Medulla oblongata (tissue), 1 donor: ENCODE measurements around the gene DNAJC16.
"Not testable (repeated sequence)": the region's sequence is repeated elsewhere in the genome, so short reads cannot be mapped to it uniquely, and the experiment has no call there.

Experiments
- DNase-seq: peaks from one replicate; pipeline ENCODE4 v3.0.0-alpha.2; 2015; ENCODE audit errors: extremely low spot score

Gene DNAJC16

DNA sequence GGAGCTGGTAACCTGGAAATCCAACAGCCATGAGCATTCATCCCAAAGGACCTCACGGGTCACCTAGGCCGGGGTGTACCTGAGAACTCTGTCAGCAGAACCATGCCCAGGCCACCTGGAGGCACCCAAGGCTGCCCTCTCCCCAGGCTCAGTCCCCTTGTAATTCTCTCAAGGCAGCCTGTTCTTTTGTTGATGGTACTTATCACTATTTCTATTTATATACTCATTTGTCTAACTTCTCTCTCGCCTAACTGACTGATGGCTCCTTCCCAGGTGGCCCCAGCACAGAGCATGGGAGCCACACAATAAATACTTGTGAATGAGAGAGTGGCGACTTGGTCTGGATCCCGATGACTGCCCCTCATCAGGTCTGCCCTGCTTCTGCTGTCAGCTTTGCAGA lies 19.4 kb upstream of the DNAJC16 start:
- no peak for DNase-seq

DNA sequence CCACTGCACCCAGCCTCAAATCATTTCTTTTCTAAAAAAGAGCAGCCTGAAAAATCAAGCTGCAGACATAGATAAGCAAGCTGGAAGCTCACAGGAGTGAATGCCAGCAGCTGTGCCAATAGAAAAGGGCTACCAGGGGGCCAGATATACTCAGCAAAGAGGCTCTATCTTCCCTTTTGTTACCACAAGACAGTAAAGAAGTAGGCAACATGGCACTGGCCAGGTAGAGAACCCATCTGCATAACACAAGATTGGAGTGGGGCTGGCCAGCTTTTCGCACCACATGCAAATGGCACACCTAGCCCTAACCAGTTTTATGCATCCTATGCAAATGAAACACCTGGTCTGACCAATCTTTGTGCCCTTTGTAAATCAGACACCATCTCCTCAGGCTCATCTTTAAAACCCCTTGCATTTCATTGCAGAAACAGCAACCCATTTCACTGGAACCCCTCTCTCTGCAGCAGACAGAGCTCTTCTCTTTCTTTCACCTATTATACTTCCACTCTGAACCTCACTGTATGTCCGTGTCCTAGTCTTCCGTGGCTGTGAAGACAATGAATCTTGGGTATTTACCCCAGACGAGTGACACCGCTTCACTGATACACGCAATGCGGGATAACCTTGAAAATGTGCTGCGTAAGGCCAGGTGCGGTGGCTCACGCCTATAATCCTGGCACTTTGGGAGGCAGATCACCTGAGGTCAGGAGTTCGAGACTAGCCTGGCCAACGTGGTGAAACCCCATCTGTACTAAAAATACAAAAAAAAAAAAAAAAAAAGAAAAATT lies 17.8 kb upstream of the DNAJC16 start:
- DNase-seq = no peak

DNA sequence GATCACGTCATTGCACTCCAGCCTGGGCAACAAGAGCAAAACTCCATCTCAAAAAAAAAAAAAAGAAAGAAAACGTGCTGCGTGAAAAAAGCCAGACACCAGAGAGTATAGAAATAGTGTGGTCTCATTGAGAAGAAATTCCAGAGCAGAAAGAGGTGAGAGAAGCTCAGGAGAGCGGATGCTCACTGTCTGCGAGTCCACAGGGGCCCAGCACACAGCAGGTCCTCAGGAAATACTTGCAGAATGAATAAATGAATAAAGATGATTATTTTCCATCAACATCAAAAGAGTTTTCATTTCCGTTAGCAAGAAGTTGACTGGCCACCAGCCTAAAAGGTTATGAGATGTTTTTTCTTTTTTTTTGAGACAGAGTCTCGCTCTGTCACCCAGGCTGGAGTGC lies 17.1 kb upstream of the DNAJC16 start:
- DNase-seq = no peak

DNA sequence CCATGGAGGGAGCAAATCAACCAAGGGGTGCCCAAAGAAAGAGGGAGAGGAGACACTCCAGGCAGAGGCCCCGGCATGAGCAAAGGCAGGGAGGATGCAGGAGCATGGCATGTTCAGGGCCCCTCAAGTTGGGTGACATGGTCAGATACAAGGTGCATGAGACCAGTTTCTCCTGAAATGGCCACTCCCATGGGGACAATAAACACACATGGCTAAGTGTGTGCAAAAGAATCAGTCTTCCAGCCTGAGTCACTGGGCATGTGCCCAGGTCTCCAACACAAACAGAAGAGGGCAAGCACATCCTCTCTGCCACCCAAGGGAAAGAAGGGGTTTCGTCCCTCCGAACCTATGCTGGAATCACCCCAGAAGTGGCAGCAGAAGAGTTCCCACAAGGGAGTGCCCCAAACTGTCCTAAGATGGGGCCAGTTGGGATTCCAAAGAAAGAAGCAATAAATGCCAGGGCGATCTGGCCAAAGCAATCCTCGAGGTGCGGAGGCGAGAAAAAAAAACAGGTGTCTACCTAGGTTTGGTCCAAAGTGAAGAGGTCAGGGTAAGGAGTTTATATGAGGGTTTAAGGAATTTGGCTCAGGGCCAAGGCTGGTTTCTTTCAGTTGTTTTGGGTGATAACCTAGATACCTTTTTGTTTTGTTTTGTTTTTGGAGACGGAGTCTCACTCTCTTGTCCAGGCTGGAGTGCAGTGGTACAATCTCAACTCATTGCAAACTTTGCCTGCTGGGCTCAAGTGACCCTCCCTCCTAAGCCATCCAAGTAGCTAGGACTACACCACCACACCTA lies 15.8 kb upstream of the DNAJC16 start:
- no peak for DNase-seq

DNA sequence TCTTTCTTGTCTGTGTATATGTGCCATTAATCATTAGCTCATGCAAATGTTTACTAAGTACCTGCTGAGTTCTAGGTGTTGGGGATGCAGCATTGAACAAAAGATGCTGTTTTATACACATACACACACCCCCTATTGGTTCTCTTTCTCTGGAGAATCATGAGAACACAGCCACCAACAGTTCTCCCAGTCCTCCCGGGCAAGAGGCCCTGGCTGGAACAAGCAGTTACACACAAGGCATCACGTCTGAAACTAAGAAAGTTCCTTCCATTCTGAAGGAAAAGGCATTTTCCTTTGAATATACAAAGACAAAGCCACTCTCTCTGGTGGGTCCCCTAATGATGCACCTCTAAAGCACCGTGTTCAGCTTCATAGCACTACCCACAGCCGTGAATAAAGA lies 13.5 kb upstream of the DNAJC16 start:
- DNase-seq = peak; percentile 54

DNA sequence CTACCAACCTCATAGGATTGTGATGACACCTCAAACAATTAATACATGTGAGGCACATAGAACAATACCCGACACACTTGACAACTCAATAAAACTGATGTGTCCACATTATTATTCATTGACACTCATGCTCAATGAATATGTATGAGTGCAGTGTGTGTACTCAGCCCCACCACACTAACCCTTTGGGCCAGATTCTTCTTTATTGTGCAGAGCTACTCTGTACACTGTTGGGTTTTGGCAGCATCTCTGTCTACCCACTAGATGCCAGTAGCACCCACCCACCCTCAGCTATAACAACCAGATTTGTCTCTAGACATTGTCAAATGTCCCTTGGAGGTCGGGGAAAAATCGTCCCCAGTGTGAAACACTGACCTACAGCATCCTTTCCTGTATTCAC lies 12.7 kb upstream of the DNAJC16 start:
- no peak for DNase-seq

DNA sequence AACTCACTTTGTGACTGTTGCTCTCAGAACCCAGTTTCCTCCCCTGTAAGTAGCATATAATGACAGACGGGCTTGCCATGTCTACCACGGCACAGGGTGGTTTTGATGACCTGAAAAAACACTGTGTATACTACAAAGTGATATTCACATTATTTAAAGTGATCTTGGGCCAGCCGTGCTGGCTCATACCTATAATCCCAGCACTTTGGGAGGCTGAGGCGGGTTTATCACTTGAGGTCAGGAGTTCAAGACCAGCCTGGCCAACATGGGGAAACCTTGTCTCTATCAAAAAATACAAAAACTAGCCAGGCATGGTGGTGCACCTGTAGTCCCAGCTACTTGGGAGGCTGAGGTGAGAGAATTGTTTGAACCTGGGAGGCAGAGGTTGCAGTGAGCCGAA lies 12.1 kb upstream of the DNAJC16 start:
- not testable (repeated sequence) for DNase-seq

DNA sequence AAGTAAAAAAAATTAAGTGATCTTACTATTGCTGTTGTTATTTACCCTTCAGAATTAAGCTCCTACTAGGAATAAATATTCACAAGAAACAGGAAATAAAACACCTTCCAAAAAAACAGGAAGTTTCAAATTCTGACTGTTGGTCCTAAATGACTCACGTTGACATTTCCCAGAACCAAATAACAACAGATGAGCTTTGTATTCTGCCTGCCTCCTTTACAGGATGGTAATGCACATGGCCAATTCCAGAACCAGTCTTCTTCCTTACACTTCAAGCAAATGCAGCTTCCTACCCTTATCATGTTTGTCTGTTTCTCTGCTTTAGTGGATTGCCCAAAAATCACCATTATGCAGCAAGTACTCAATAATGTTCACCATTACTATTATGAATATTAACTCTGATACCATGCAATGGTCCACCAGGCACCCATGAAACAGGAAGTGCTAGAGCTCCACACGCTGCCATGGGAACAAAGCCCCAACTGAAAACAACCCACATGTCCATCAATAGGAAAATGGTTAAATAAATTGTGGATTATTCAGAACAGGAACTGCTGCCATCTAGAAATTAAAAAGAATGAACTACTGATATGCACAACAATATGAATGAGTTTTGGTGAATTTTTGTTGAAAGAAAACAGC lies 11.5 kb upstream of the DNAJC16 start:
- DNase-seq = no peak

DNA sequence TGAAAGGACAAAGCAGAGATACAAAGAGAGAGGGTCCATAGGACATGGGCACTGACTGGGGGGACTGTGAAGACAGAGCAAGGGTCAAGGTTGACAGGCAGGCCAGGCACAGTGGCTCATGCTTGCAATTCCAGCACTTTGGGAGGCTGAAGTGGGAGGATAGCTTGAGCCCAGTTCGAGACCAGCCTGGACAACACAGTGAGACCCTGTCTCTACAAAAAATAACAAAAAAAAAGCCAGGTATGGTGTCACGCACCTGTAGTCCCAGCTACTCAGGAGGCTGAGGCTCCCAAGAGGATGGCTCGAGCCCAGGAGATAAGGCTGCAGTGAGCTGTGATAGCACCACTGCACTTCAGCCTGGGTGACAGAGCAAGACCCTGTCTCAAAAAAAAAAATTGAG lies 7.0 kb upstream of the DNAJC16 start:
- DNase-seq = no peak

DNA sequence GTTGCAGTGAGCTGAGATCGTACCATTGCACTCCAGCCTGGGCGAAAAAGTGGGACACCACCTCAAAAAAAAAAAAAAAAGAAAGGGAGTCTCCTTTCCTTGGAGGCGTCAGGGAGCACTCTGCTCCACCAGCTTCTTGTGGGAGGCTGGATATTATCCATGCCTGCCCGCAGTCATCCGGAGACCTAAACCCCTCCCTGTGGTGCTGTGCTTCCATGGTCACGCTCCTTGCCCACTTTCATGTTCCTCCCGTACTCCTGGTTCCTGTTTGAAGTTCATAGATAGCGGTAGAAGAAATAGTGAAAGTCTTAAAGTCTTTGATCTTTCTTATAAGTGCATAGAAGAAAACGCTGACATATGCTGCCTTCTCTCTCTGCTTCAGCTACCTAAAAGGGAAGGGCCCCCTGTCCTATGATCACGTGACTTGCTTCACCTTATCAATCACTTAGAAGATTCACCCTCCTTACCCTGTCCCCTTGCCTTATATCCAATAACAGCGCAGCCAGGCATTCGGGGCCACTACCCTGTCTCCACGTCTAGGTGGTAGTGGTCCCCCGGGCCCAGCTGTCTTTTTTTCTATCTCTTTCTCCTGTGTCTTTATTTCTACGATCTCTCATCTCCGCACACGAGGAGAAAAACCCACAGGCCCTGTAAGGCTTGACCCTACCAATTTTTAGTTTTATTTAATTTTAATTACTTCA lies 5.3 kb upstream of the DNAJC16 start:
- DNase-seq = not testable (repeated sequence)

DNA sequence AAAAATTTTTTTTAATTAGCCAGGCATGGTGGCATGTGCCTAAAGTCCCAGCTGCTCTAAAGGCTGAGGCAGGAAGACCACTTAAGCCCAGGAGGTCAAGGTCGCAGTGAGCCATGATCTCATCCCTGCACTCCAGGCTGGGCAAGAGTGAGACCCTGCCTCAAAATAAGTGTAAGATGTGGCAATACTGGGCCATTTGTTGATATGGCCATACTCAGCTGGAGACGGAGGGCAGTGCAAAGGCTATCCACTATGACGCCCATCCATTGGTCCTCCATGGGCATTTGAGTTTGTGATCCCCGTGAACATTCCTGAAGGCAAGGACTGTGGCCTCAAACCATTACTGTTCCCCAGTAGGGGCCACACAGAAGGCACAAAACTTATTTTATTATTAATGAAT lies 4.1 kb upstream of the DNAJC16 start:
- no peak for DNase-seq

DNA sequence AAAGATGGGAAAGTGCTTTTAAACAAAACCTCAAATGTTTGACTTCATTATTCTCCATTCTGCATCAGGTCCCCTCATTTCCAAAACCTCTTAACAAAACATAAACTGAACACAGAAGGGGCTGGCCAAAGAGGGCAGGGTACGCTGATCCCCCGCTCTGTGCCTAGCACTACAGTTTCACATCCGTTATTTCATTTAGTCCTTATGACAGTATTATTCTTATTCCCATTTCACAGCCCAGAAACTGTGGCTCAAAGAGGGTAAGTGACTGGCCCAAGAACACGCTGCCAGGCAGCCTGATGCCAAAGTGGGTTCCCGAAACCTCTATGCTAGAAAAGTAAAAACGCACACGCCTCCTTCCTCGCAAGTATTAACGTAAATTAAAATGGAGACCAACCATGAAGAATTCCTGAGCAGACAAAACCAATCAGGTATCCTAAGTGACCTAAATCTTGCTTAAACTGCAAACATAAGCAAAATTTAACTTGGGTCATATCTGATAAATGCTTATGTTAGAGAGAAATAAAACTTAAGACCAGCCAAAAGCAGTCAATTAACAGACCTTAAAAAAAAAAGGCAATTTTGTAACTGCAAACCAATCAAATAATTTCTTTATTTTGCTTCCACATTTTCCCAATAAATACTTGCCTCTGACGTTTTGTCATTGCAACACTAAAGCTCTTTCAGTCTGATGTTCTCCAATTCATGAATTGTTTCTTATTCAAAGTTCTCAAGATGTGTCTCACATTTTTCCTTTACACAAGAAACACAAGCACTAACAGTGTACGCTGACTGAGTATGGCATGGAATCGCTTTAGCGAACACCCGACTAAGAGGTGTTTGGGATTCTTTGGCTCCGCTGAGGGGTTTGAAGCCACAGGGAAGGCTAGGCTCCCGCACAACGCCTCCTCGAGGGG lies 3.3 kb upstream of the DNAJC16 start:
- peak; percentile 69 for DNase-seq

DNA sequence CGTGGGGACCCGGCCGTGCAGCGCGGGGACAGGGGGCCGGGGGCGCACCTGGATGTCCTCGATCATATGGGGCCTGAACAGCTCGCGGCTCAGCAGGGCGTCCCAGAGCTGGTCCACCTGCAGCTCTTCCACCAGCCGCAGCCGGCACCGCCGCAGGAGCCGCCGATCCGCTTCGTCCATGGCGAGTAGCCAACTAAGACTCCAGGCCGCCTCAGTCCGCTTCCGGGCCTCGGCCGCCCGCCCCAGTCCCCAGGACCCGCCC lies 2.7 kb upstream of the DNAJC16 start, which contains the start of gene CASP9:
Gene CASP9 (minus strand): TSS at position 195 of the 262 bp plus-strand sequence. CDS start 15 bp downstream, at position 180.
- no peak for DNase-seq

DNA sequence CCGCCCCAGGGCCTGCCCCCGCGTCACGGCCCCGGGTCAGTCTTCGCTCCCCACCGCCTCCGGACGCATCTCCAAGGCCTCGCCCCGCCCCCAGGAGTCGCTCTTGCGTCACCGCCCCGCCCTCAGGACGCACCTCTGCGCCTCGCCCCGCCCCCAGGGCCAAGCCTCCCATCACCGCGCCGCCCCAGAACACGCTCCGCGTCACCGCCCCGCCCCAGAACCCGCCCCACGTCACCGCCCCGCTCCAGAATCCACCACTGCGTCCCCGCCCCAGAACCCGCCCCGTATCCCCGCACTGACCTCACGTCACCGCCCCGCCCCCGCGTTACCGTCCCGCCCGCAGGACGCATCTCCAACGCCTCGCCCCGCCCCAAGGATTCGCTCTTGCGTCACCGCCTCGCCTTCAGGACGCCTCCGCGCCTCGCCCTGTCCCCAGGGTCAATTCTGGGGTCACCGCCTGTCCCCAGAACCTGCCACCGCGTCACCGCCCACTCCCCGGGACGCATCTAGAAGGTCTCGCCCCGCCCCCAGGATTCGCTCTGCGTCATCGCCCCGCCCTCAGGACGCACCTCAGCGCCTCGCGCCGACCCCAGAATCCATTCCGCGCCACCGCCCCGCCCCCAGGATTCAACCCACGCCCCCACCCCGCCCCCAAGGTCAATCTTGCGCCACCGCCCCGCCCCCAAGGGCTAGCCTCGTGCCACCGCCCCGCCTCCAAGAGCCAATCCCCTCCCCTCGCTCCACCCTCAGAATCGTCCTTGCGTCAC lies 2.2 kb upstream of the DNAJC16 start:
- DNase-seq = peak; percentile 99

DNA sequence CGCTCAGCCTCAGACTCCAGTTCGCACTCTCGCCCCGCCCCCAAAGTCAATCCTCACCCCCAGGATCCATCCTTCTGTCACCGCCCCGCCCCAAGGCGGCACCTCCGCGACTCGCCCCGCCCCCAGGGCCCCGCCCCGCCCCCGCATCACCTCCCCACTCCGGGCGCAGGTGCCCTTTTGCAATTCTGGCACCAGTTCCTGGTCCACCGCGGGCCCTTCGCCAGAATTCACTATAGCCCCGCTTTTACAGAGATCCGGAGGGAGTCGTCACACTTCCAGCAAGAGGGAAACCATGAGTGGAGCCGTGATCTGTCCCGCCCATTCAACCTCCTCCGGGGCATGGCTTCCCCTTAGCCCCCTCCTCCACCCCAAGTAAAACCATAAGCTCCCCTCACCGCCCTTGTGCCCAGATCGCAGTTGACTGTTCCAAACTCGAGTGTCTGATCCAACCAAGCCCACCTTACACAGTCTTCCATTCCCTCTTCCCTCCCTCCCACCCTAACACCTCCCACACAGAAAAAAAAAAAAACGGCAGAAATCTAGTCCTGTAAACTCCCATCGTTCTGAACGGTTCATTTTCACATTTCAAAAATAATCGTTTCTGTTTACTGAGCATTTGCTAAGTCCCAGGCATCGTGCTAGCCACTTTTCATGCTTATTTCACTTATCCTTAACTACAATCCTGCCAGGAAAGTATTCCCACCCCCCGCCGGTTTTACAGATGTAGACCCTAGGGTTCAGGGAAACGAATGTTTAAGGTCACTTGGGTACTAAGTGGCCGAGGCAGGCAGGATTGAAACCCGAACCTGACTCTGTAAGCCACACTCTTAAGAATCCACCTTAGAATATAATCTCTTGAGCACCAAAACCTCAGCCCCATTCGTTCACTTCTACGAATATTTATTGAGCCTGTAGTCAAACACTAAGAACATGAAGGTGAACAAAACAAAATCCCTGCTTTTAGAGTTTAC lies 1.3 kb upstream of the DNAJC16 start:
- peak; percentile 49 for DNase-seq

DNA sequence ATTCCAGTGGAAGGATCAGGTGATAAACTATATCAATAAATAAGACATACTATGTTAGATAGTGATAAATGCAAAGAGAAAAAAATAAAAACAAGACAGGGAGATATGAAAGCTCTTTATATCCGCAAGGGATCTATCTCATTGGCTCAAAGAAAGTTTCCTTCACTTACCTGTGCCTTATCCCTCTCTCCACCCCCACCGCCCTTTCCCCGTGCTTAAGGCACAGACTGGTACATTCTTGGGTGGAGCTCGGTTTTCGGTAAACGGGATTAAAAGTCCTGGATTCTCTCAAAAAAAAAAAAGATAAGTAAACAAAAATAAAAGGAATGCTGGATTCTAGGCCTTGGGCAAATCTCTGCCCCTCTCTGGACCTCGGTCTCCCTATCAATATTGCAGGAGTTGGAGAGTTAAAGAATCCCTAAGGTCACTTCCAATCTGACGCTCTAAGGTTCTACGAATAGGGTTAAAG lies 593 bp upstream of the DNAJC16 start:
- no peak for DNase-seq

DNA sequence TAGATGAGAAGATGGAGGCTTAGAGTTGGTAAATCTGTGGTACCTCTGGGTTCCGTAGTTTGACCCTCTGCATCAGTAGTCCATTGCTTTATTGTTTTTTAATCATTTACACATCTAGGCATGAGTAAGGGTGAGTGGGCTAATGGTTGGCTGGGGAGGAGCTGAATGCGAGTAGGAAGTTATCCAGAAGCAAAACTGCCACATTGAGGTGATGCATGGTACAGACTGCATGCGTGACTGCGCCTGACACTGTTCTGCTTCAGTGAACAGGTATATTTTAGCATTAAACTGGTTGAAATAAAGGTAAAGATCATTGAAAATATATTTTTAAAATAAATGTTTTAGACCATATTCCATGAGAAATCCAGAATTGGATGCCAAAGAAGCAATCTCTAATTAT lies 4.4 kb downstream of the DNAJC16 start:
- DNase-seq = no peak

DNA sequence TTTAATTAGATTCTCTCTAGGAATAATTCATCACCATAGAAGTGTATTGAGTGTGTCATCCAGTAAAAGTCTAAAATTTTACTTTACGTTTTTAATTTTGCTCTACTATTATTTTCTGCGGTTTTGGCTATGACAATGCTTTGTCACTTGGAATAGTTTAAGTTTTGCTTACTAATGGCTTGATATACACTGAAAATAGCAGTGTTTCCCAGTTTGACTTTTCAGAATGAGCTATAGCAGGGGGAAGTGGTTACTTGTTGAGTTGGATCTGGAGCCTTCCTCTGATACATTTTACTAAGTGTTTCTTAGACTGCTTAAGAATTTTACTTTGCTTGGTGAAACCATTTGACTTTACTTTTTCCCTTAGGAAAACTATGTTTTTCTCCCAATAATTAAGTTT lies 5.0 kb downstream of the DNAJC16 start:
- no peak for DNase-seq

DNA sequence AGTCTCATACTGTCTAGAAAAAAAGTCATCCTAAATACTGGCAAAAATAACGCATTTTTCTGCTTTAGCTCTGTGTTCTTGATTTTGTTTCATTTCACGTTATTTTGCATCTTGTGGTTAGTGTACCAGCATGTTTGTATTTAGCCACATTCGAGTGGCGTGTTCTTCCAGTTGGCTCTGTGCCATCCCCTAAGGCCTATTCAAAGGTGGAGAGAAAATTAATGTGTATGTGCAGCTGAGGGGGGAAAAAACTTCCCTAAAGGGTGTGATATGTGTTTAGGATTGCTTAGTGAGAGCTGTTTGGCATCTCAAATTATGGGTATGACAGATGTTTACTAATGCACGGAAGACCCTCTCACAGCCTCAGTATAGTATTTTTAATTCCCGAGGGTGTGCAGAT lies 12.1 kb downstream of the DNAJC16 start:
- DNase-seq = no peak
